ENCODE results near the gene NAGK.
"Not testable (repeated sequence)": the region's sequence is repeated elsewhere in the genome, so short reads cannot be mapped to it uniquely, and the experiment has no call there.

NAGK gene

GRCh38 chr2:71070294-71071093 is 2.0 kb downstream of the NAGK start:
- no peak for DNase-seq

- DNase-seq, result peak; percentile 40
Observed at GRCh38 chr2:71071681-71072398, 3.4 kb downstream of the NAGK start.

- no peak for DNase-seq
Observed at GRCh38 chr2:71072492-71072891, 4.0 kb downstream of the NAGK start.

- no peak for DNase-seq
Observed at GRCh38 chr2:71073475-71073874, 5.0 kb downstream of the NAGK start.

GRCh38 chr2:71074893-71075395 is 6.5 kb downstream of the NAGK start:
- DNase-seq, result no peak

- DNase-seq, result no peak
Observed at GRCh38 chr2:71078624-71079023, 10.2 kb downstream of the NAGK start.

- no peak for DNase-seq
Observed at GRCh38 chr2:71082402-71083252, 14.2 kb downstream of the NAGK start.

GRCh38 chr2:71083297-71083696 is 14.8 kb downstream of the NAGK start:
- DNase-seq, result not testable (repeated sequence)

GRCh38 chr2:71083752-71084312 is 15.4 kb downstream of the NAGK start:
- DNase-seq, result not testable (repeated sequence)

- DNase-seq, result not testable (repeated sequence)
Observed at GRCh38 chr2:71085325-71086003, 17.0 kb downstream of the NAGK start.

- DNase-seq, result not testable (repeated sequence)
Observed at GRCh38 chr2:71089475-71089874, 21.0 kb downstream of the NAGK start.

- DNase-seq, result not testable (repeated sequence)
Observed at GRCh38 chr2:71091808-71092207, 23.4 kb downstream of the NAGK start.

- DNase-seq, result not testable (repeated sequence)
Observed at GRCh38 chr2:71092491-71093260, 24.2 kb downstream of the NAGK start.

GRCh38 chr2:71100195-71100964 is 31.9 kb downstream of the NAGK start:
- peak; percentile 18 for DNase-seq

GRCh38 chr2:71101656-71102055 is 33.2 kb downstream of the NAGK start:
- DNase-seq, result no peak

GRCh38 chr2:71102981-71103681 is 34.7 kb downstream of the NAGK start:
- no peak for DNase-seq

- no peak for DNase-seq
Observed at GRCh38 chr2:71103809-71104208, 35.4 kb downstream of the NAGK start.

GRCh38 chr2:71106463-71106862 is 38.0 kb downstream of the NAGK start:
- not testable (repeated sequence) for DNase-seq

GRCh38 chr2:71108091-71108490 is 39.6 kb downstream of the NAGK start:
- no peak for DNase-seq

GRCh38 chr2:71113843-71114242 is 45.4 kb downstream of the NAGK start:
- DNase-seq, result no peak
